Left colon (tissue), 2 donors: ENCODE results near the gene NUP133. TPM values are rescaled to one million over a fixed set of nuclear protein-coding genes. Genes with fewer than 3 reads are reported as not detected.
"Not testable (repeated sequence)": the region's sequence is repeated elsewhere in the genome, so short reads cannot be mapped to it uniquely, and the experiment has no call there.

Experiments used
- ATAC-seq: fragments of 200-7000 bp; cut with Tn5 transposase; one replicate; pipeline ENCODE4 v1.9.1; 2020; ENCODE audit warnings: mild to moderate bottlenecking, moderate library complexity
- DNase-seq, 2 donors: peaks; one replicate each; pipeline ENCODE4 v3.0.0-alpha.2; 2020
- intact Hi-C, 2 donors: fragments of 100-400 bp; cut with DNase I in 1 of 2; cut with micrococcal nuclease in 1 of 2; formaldehyde crosslinking; loops; one replicate each; pipeline versions ENCODE4 v1.11.2 to v1.14.0; 2022; cut with DNase I, micrococcal nuclease
- total RNA-seq, 2 donors: library from RNA; stranded (reverse); fragmentation: NEBNext Ultra II Directional; extraction: Animal tissue kit (Norgen Biotek cat#: 25700); gene quantifications; one replicate each; pipeline ENCODE4 v1.2.1, GENCODE V29; 2021
- donor health status: DM: no; HTN: no; CAD: no.
- donor health status: DM: yes; HTN: yes; CAD: no.

The NUP133 gene
- total RNA-seq, 2 donors from 2014 or later = 18.5 to 23.0 TPM

- intact Hi-C loops = no loop called here
- DNase-seq = no peak
- no peak for ATAC-seq
Observed at GRCh38 chr1:229432116-229432461, 76.1 kb downstream of the NUP133 start.

GRCh38 chr1:229431284-229432115 lies 76.6 kb downstream of the NUP133 start:
- ATAC-seq = no peak
- no peak for DNase-seq
- intact Hi-C loops = no loop called here

- DNase-seq (peak; percentile 34 to 64), ATAC-seq (peak; percentile 82)
- intact Hi-C loops = no loop called here
Observed at GRCh38 chr1:229430761-229431283, 77.3 kb downstream of the NUP133 start.

GRCh38 chr1:229428256-229428655 lies 79.9 kb downstream of the NUP133 start:
- intact Hi-C loops = no loop called here
- no peak for ATAC-seq
- DNase-seq = no peak

DNA sequence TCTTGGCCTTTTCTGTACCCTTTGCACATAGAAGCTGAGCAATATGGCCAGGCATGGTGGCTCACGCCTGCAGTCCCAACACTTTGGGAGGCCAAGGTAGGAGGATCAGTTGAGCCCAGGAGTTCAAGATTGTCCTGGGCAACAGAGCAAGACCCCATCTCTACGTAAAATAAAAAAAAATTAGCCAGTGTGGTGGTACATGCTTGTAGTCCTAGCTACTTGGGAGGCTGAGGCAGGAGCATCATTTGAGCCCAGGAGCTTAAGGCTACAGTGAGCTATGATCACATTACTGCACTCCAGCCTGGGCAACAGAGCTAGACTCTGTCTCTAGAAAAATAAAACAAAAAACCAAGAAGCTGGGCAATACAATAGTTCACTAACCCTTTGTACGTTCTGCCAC lies 80.6 kb downstream of the NUP133 start:
- intact Hi-C loops = no loop called here
- ATAC-seq (no peak), DNase-seq (no peak)

DNA sequence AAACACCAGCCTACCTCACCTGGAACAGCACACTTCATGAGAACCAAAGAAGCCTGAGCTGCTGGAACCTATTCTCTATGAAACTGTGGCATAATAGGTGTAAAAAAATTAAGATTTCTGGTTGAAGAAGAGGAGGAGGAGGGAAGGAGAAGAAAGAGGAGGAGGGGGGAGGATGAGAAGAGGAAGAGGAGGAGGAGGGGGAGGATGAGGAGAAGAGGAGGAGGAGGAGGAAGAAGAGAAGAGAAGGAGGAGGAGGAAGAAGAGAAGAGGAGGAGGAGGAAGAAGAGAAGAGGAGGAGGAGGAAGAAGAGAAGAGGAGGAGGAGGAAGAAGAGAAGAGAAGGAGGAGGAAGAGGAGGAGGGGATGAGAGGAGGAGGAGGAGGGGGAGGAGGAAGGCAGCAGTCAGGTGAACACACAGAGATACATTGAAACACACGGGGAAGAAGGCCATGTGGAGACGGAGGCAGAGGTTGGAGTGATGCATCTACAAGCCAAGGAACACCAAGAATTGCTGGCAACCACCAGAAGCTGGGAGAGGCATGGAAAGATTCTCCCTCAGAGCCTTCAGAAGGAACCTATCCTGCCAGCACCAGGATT lies 82.5 kb downstream of the NUP133 start:
- no peak for ATAC-seq
- intact Hi-C loops = no loop called here

GRCh38 chr1:229420765-229421164 lies 87.4 kb downstream of the NUP133 start:
- intact Hi-C loops = no loop called here
- no peak for DNase-seq
- ATAC-seq = peak; percentile 83

More for the DNA sequence above, 82.5 kb downstream of the NUP133 start:
- no peak for DNase-seq

DNA sequence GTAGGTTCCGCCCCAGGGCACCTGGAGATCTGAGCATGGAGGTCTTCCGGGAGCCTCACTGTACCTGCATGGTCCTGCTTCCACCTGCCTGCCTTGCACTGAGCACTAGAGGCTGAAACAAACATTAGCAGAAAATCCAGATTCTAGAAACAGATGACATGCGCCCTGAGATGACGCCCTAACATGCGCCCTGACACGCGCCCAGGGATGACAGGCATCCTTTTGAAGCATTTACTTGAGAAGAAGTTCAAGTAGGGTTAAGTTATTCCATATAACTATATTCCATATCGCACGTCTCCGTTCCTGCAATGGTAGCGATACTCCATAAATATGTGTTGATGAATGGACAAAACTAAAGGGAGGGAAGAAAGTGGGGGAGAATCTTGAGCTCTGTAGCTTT lies 87.9 kb downstream of the NUP133 start:
- DNase-seq (no peak), ATAC-seq (no peak)
- intact Hi-C loops = no loop called here

DNA sequence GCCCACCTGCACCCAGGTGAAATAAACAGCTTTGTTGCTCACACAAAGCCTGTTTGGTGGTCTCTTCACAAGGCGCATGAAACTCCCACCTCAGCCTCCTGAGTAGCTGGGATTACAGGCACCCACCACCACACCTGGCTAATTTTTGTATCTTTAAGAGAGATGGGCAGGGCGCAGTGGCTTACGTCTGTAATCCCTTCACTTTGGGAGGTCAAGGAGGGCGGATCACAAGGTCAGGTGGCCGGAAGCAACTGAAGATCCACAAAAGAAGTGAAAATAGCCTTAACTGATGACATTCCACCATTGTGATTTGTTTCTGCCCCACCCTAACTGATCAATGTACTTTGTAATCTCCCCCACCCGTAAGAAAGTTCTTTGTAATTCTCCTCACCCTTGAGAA lies 89.6 kb downstream of the NUP133 start:
- ATAC-seq, intact Hi-C loops, DNase-seq: not testable (repeated sequence)

- ATAC-seq, DNase-seq, intact Hi-C loops: not testable (repeated sequence)
Observed at GRCh38 chr1:229412810-229413209, 95.3 kb downstream of the NUP133 start.

DNA sequence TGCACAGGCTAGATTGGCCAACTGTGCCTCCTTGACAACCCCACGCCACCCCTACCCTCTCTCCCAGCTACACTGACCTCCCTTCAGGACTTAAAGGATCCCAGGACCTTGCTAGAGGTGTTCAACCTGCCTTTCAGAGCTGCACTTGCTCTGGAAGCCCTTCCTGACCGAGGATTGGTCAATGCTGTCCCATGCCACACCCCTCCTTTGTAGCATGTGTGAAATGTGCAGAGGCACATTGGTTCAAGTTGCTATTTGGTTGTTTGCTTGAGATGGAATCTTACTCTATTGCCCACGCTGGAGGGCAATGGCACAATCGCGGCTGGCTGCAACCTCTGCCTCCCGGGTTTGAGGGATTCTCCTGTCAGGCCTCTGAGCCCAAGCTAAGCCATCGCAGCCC lies 96.1 kb downstream of the NUP133 start:
- DNase-seq = no peak
- intact Hi-C loops = no loop called here
- peak; percentile 73 for ATAC-seq

DNA sequence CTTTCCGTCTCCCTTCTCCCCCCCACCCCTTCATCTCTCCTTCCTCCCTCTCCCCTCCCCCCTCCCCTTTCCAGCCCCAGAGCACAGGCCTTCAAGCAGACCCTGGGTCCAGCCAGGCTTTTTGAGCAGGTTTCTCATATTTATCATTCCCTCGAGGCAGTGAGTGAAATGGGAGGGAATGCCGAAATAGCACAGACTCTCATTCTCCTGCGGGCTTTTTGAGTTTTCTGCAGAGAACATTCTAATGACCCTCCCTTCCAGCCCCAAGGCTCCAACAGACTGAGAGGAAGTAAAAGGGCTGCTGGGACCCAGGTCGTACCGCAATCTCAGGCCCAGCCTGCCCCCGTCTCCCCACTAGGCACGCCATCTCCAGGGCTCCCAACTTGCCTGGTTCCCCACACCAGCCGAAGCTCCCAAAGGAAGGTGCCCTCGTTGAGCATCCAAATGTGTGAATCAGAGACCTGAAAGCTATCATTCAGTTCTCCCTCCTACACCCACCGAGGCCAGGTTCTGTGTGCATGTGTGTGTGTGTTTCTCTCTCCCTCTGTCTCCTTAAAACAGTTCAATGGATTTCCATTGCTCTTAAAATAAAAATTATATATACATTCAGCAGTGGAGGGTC lies 96.6 kb downstream of the NUP133 start:
- ATAC-seq = no peak
- intact Hi-C loops = no loop called here
- DNase-seq = no peak

GRCh38 chr1:229410692-229411433 lies 97.3 kb downstream of the NUP133 start:
- intact Hi-C loops = no loop called here
- DNase-seq (peak; percentile 40 to 64), ATAC-seq (peak; percentile 76)

- intact Hi-C loops = no loop called here
- DNase-seq (no peak), ATAC-seq (no peak)
Observed at GRCh38 chr1:229410370-229410691, 97.8 kb downstream of the NUP133 start.

DNA sequence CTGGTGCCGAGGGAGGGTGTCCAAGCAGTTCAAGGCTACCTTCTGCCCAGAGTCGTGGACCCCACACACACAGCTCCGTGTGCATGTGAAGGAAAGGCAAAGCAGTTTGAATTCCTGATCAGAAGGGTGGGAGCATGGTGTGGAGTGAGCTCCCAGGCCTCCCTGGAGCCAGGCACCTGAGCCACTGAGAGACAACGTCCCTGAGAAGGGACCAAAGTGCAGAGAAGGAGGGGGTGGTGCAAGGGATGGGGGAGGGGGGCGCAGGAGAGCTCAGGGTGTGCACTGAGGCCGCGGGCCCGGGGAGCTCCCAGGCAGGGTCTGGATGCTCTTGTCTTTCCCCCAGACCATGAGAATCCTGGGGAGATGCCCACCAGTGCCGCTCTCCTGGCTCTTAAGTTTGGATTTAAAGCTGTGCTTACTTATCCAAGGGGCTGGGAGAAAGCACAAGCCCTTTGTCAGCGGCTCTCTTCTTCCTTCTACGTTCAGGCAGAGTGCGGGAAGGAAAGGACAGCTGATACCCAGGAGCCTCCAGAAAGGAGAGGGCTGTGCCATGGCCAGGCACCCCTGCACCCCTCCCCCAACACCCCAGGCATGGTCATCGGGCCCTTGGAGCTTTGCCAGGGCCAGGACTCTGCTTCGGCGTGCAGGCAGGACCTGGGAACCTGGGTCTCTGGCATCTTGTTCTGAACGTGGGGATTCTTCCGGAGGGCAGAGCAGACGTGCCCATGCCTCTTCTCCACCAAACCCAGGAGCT lies 98.3 kb downstream of the NUP133 start:
- ATAC-seq = peak; percentile 73
- DNase-seq = no peak
- intact Hi-C loops = no loop called here

GRCh38 chr1:229408458-229409037 lies 99.6 kb downstream of the NUP133 start:
- ATAC-seq = no peak
- DNase-seq = no peak
- intact Hi-C loops = no loop called here

GRCh38 chr1:229407206-229408026 lies 100.7 kb downstream of the NUP133 start:
- intact Hi-C loops = no loop called here
- ATAC-seq (no peak), DNase-seq (no peak)

DNA sequence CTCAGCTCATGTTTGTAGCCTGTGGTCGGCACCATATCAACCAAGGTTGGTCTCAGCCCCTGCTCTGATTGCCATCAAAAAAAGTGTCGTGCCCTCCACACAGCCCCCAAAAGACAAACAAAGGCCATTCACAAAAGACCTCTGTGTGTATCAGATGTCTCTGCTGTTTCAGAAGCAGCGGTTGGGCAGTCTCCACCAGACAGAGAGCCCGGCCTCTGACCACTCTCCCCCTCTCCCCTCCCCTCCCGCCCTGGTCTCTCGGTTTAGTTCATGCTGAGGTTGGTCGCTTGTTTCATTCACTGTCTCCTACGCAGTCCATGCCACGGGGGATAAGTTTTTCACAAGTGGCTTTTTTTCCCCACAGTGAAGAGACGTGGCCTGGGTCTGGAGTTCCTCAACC lies 101.3 kb downstream of the NUP133 start:
- DNase-seq = no peak
- no peak for ATAC-seq
- intact Hi-C loops = no loop called here
